Trophoblast cell (in vitro differentiated cells and primary cell): ENCODE results near the gene SNAP91.

ENCODE experiments used
- DNase-seq, 2 donors: peaks; one replicate each; pipeline ENCODE4 v3.0.0-alpha.2; 2016
- H2AFZ ChIP-seq: 2 replicates; pipeline ENCODE4 v1.6.1; 2013; ENCODE audit warnings: low read length, moderate library complexity, mild to moderate bottlenecking; ENCODE audit not compliant: insufficient read depth, poor library complexity
- H2AK5ac ChIP-seq: 2 replicates; pipeline ENCODE4 v1.6.1; 2013; ENCODE audit warnings: mild to moderate bottlenecking, low read length
- H2BK120ac ChIP-seq: 2 replicates; pipeline ENCODE4 v1.6.1; 2013; ENCODE audit warnings: low read length, mild to moderate bottlenecking, moderate library complexity; ENCODE audit not compliant: insufficient read depth, poor library complexity
- H2BK12ac ChIP-seq: 2 replicates; pipeline ENCODE4 v1.6.1; 2013; ENCODE audit warnings: mild to moderate bottlenecking, low read length, moderate library complexity
- H2BK5ac ChIP-seq: 2 replicates; pipeline ENCODE4 v1.6.1; 2013; ENCODE audit warnings: low read length, low read depth, moderate library complexity, mild to moderate bottlenecking; ENCODE audit not compliant: poor library complexity
- H3K14ac ChIP-seq: 2 replicates; pipeline ENCODE4 v1.6.1; 2013; ENCODE audit warnings: mild to moderate bottlenecking, low read length
- H3K18ac ChIP-seq: 2 replicates; pipeline ENCODE4 v1.6.1; 2013; ENCODE audit warnings: mild to moderate bottlenecking, low read length
- H3K23ac ChIP-seq: 2 replicates; pipeline ENCODE4 v1.6.1; 2013; ENCODE audit warnings: low read length
- H3K27ac ChIP-seq: 2 replicates; pipeline ENCODE4 v1.5.1; 2013; ENCODE audit warnings: low read depth, mild to moderate bottlenecking, inconsistent platforms, low read length, moderate library complexity
- H3K27me3 ChIP-seq: 2 replicates; pipeline ENCODE4 v1.6.1; 2013; ENCODE audit warnings: inconsistent platforms, mild to moderate bottlenecking, low read length, moderate library complexity; ENCODE audit not compliant: insufficient read depth
- H3K36me3 ChIP-seq, 2 experiments: 1 replicate in 1 of 2; 2 replicates in 1 of 2; pipeline ENCODE4 v1.6.1; 2013; ENCODE audit warnings: low read length in 2 of 2, mild to moderate bottlenecking in 2 of 2, moderate library complexity in 1 of 2; ENCODE audit not compliant: insufficient read depth in 2 of 2, control insufficient read depth in 1 of 2
- H3K4ac ChIP-seq: 2 replicates; pipeline ENCODE4 v1.6.1; 2013; ENCODE audit warnings: low read depth, mild to moderate bottlenecking, low read length, moderate library complexity
- H3K4me1 ChIP-seq, 2 experiments: 1 replicate in 1 of 2; 2 replicates in 1 of 2; pipeline ENCODE4 v1.6.1; 2013; ENCODE audit warnings: low read length in 2 of 2, mild to moderate bottlenecking in 2 of 2, moderate library complexity in 1 of 2; ENCODE audit not compliant: insufficient read depth in 2 of 2, control insufficient read depth in 1 of 2
- H3K4me2 ChIP-seq: 2 replicates; pipeline ENCODE4 v1.6.1; 2013; ENCODE audit warnings: inconsistent platforms, mild to moderate bottlenecking, low read length, moderate library complexity
- H3K4me3 ChIP-seq: 2 replicates; pipeline ENCODE4 v1.5.1; 2013; ENCODE audit warnings: mild to moderate bottlenecking, low read depth, low read length, inconsistent platforms
- H3K79me1 ChIP-seq: one replicate; pipeline ENCODE4 v1.6.1; 2013; ENCODE audit warnings: low read length
- H3K79me2 ChIP-seq: 2 replicates; pipeline ENCODE4 v1.6.1; 2013; ENCODE audit warnings: low read length, mild to moderate bottlenecking; ENCODE audit not compliant: control insufficient read depth, insufficient read depth, poor library complexity
- H3K9ac ChIP-seq: 2 replicates; pipeline ENCODE4 v1.6.1; 2013; ENCODE audit warnings: mild to moderate bottlenecking, low read length
- H3K9me3 ChIP-seq: 2 replicates; pipeline ENCODE4 v1.6.1; 2013; ENCODE audit warnings: low read depth, mild to moderate bottlenecking, control low read depth, inconsistent platforms, low read length; ENCODE audit not compliant: insufficient read depth
- H4K12ac ChIP-seq: 2 replicates; pipeline ENCODE4 v1.6.1; 2013; ENCODE audit warnings: low read depth, mild to moderate bottlenecking, low read length, moderate library complexity
- H4K8ac ChIP-seq: 2 replicates; pipeline ENCODE4 v1.6.1; 2013; ENCODE audit warnings: low read depth, mild to moderate bottlenecking, low read length, moderate library complexity
- H4K91ac ChIP-seq: one replicate; pipeline ENCODE4 v1.6.1; 2013; ENCODE audit warnings: low read depth, mild to moderate bottlenecking, low read length, moderate library complexity
- WGBS: extraction: QIAGEN DNeasy Blood & Tissue Kit; methylation state at CpG from one replicate; pipeline ENCODE4 v1.1.7; 2013; ENCODE audit warnings: missing lambda C conversion rate; ENCODE audit not compliant: insufficient read length, insufficient coverage; ENCODE audit errors: extremely low coverage; 5-methylcytosine and 5-hydroxymethylcytosine counted together

Gene SNAP91

DNA sequence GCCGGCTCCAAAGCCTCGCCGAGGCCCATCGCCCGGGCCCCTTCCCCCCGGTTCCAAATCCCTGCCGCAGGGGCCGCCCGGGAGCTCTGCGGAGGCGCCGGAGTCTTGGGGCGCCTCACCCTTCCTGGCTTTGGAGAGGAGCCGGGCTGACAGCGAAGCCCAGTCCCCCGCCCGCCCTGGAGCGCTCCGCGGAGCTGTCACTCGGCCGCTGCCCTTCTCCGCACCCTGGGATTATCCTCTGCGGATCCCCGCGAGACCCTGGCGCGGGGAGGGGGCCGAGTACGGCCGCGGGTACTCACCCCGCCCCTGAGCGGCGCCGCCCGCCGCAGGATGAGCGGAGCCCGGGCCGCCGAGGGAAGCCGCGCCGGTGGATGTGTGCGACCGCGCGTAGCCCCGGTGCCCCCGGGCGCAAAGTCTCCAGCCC is 343 bp downstream of the SNAP91 start:
- no CpG with 5 or more reads among the region's 52 CpGs for WGBS
- peak in 1 of 2 donors; percentile 7 for DNase-seq
- H3K14ac ChIP-seq, result no peak overlapping the region
- peaks cover 6% of the 10 kb centered on the region for H3K9me3 ChIP-seq
- H3K4me3 ChIP-seq, result peak overlapping the region; percentile 64
- H2BK5ac ChIP-seq, result no peak overlapping the region
- no peaks in the 10 kb centered on the region for H3K36me3 ChIP-seq
- H3K27ac ChIP-seq, result no peak overlapping the region
- no peak overlapping the region for H4K91ac ChIP-seq
- peak overlapping the region; percentile 85 for H2AFZ ChIP-seq
- H3K9ac ChIP-seq, result no peak overlapping the region
- peaks cover 34% of the 10 kb centered on the region for H3K27me3 ChIP-seq
- H3K18ac ChIP-seq, result no peak overlapping the region
- no peak overlapping the region for H2BK120ac ChIP-seq
- H3K79me2 ChIP-seq, result no peaks in the 10 kb centered on the region
- H3K23ac ChIP-seq, result no peak overlapping the region
- H2AK5ac ChIP-seq, result no peak overlapping the region
- H3K4ac ChIP-seq, result no peak overlapping the region
- no peak overlapping the region for H4K12ac ChIP-seq
- H3K4me1 ChIP-seq, result peaks cover 5 to 9% of the 10 kb centered on the region in 2 experiments
- H3K4me2 ChIP-seq, result peak overlapping the region; percentile 100
- H2BK12ac ChIP-seq, result no peak overlapping the region
- no peaks in the 10 kb centered on the region for H3K79me1 ChIP-seq
- H4K8ac ChIP-seq, result no peak overlapping the region

DNA sequence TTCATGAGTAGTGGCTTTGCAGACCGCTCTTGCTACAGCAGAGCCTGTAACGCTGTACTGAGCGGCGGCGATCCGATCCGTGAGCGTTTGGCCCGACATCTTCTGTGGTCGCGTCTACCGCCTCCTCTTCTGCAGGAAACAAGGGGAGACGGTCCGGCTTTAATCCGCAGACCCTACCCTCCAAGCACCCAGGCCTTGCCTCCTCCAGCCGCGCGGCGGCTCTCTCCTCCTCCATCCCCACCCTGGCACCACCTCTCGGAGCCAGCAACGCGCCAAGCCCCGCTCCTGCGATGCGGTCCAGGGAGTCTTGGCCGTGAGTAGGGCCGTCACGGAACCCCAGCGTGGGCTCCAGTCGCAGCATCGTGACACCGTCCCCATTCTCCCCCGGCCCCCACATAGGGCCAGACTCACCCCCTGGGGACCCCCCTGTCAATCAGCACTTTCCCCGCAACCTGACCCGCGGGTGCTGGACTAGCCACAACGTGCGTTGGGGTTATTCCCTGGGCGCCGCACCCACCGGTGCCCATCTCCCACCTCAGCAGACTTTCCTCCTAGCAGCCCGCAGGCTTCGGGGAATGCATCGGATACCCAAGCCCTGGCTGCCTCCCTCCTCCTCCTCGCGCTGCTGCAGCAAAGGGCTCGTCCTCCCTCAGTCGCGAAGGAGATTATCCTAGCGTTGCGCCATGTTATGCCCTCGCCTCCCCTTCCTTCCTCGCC is 914 bp downstream of the SNAP91 start:
- H4K12ac ChIP-seq, result no peak overlapping the region
- peaks cover 5 to 9% of the 10 kb centered on the region in 2 experiments for H3K4me1 ChIP-seq
- no peak overlapping the region for H2BK120ac ChIP-seq
- no peak for DNase-seq
- no peak overlapping the region for H3K27ac ChIP-seq
- peak overlapping the region; percentile 100 for H3K4me2 ChIP-seq
- H3K9me3 ChIP-seq, result peaks cover 6% of the 10 kb centered on the region
- peak overlapping the region; percentile 64 for H3K4me3 ChIP-seq
- no peaks in the 10 kb centered on the region for H3K36me3 ChIP-seq
- no peak overlapping the region for H3K4ac ChIP-seq
- no peak overlapping the region for H3K23ac ChIP-seq
- H3K9ac ChIP-seq, result no peak overlapping the region
- H3K27me3 ChIP-seq, result peaks cover 34% of the 10 kb centered on the region
- H2AK5ac ChIP-seq, result no peak overlapping the region
- no peaks in the 10 kb centered on the region for H3K79me1 ChIP-seq
- H2BK5ac ChIP-seq, result no peak overlapping the region
- no peak overlapping the region for H4K91ac ChIP-seq
- H3K79me2 ChIP-seq, result no peaks in the 10 kb centered on the region
- no peak overlapping the region for H4K8ac ChIP-seq
- H2BK12ac ChIP-seq, result no peak overlapping the region
- no CpG with 5 or more reads among the region's 53 CpGs for WGBS
- no peak overlapping the region for H3K18ac ChIP-seq
- peak overlapping the region; percentile 85 for H2AFZ ChIP-seq
- no peak overlapping the region for H3K14ac ChIP-seq

DNA sequence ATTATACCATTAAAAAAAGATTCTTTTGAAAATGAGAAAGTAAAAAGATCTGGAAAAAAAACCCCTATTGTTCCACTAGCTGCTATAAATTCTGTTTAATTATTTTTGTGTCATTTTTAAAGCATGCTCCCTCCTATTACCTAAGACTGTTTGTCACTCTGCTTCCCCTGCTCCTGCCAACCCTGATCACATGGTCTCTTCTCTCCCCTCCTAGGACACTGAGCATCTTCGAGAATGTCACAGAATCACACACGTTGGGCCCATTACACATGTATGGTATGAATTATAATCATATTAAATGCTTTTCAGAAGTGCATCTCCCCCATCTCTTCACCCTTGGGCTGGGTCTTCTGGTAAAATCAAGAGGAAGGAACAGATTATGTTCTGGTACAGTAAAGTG is 6.2 kb downstream of the SNAP91 start:
- WGBS, result no CpG with 5 or more reads among the region's 2 CpGs
- Histone ChIP-seq H3K79me1 (no peaks in the 10 kb centered on the region), H3K4me3 (no peak overlapping the region), H3K23ac (no peak overlapping the region), H3K4me2 (no peak overlapping the region), H3K79me2 (no peaks in the 10 kb centered on the region), H3K14ac (no peak overlapping the region), H2BK5ac (no peak overlapping the region), H2BK120ac (no peak overlapping the region), H3K27me3 (peaks cover 15% of the 10 kb centered on the region), H2BK12ac (no peak overlapping the region), H2AK5ac (no peak overlapping the region), H3K4me1 (no peaks in the 10 kb centered on the region), H4K91ac (no peak overlapping the region), H3K4ac (no peak overlapping the region), H3K27ac (no peak overlapping the region), H3K9ac (no peak overlapping the region), H3K9me3 (peaks cover 3% of the 10 kb centered on the region), H3K18ac (no peak overlapping the region), H2AFZ (no peak overlapping the region), H4K8ac (no peak overlapping the region), H3K36me3 (no peaks in the 10 kb centered on the region), H4K12ac (no peak overlapping the region)
- DNase-seq, result no peak

DNA sequence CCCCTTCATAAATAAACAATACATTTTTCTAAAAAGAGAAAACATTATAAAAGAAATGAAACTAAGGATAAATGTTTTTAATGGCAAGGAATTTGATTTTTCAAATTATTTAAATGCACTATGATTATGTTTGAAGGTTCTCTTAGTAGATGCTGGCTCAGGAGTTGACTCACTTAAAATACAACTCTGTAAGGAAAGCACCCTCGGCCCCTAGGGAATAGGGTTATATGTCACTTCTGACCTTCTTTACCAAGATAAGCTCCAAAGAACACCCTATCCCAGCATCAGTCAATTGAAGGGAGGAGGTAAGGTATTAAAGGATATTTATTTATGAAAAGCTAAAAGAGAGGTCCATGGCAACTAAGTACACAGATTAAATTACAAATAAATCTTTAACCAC is 6.8 kb downstream of the SNAP91 start:
- no peak overlapping the region for H3K9ac ChIP-seq
- no peak overlapping the region for H3K4ac ChIP-seq
- no peaks in the 10 kb centered on the region for H3K79me1 ChIP-seq
- no peak overlapping the region for H4K91ac ChIP-seq
- H4K8ac ChIP-seq, result no peak overlapping the region
- DNase-seq, result no peak
- H3K4me1 ChIP-seq, result no peaks in the 10 kb centered on the region
- peaks cover 9% of the 10 kb centered on the region for H3K27me3 ChIP-seq
- no CpG with 5 or more reads among the region's 1 CpG for WGBS
- no peaks in the 10 kb centered on the region for H3K36me3 ChIP-seq
- no peak overlapping the region for H2BK5ac ChIP-seq
- H3K4me3 ChIP-seq, result no peak overlapping the region
- H3K27ac ChIP-seq, result no peak overlapping the region
- H3K14ac ChIP-seq, result no peak overlapping the region
- H4K12ac ChIP-seq, result no peak overlapping the region
- H3K79me2 ChIP-seq, result no peaks in the 10 kb centered on the region
- no peak overlapping the region for H2AFZ ChIP-seq
- no peak overlapping the region for H2BK12ac ChIP-seq
- H2AK5ac ChIP-seq, result no peak overlapping the region
- H3K18ac ChIP-seq, result no peak overlapping the region
- no peak overlapping the region for H2BK120ac ChIP-seq
- H3K23ac ChIP-seq, result no peak overlapping the region
- no peak overlapping the region for H3K4me2 ChIP-seq
- H3K9me3 ChIP-seq, result no peaks in the 10 kb centered on the region
